ENCODE data around the gene COL24A1. TPM values are rescaled to one million over a fixed set of nuclear protein-coding genes. Genes with fewer than 3 reads are reported as not detected.

Gene COL24A1
- polyA plus RNA-seq, 4 donors, result 0.07 to 2.4 (median 0.27) TPM; not detected in 1

- no peak for FAIRE-seq
- H3K9me3 ChIP-seq (ENCODE audit: control insufficient read depth in 2 of 2, insufficient read depth in 1 of 2, low read depth in 1 of 2, low read length in 1 of 2), result no peaks in the 10 kb centered on the region
- H3K4me3 ChIP-seq (ENCODE audit: low read depth in 1 of 3, low read length in 3 of 3), result no peak overlapping the region
- H3K27me3 ChIP-seq (ENCODE audit: control insufficient read depth in 3 of 3, insufficient read depth in 3 of 3, low read length in 3 of 3), result no peaks in the 10 kb centered on the region
- WGBS, 3 donors, result 89 to 94% (median 94%) methylated on average over 3 of the region's 3 CpGs
- H3K4me1 ChIP-seq (ENCODE audit: control insufficient read depth in 3 of 3, insufficient read depth in 2 of 3, low read depth in 1 of 3, low read length in 2 of 3), result peaks cover 2 to 15% (median 6%) of the 10 kb centered on the region in 3 donors
- peaks cover 2 to 4% (median 2%) of the 10 kb centered on the region in 3 donors for H3K36me3 ChIP-seq (ENCODE audit: control insufficient read depth in 3 of 3, insufficient read depth in 2 of 3, low read depth in 1 of 3, low read length in 3 of 3)
- no peak for DNase-seq
- H3K27ac ChIP-seq (ENCODE audit: low read depth in 1 of 3, low read length in 2 of 3), result no peak overlapping the region
Observed at GRCh38 chr1:85705940-85706339, 450.6 kb downstream of the COL24A1 start.

- peaks cover 0 to 8% (median 0%) of the 10 kb centered on the region in 3 donors for H3K4me1 ChIP-seq (ENCODE audit: control insufficient read depth in 3 of 3, insufficient read depth in 2 of 3, low read depth in 1 of 3, low read length in 2 of 3)
- 94 to 97% (median 96%) methylated on average over 4 of the region's 4 CpGs for WGBS, 3 donors
- no peak for FAIRE-seq
- no peaks in the 10 kb centered on the region for H3K9me3 ChIP-seq (ENCODE audit: control insufficient read depth in 2 of 2, insufficient read depth in 1 of 2, low read depth in 1 of 2, low read length in 1 of 2)
- H3K27ac ChIP-seq (ENCODE audit: low read depth in 1 of 3, low read length in 2 of 3), result no peak overlapping the region
- peaks cover 2 to 7% (median 2%) of the 10 kb centered on the region in 3 donors for H3K36me3 ChIP-seq (ENCODE audit: control insufficient read depth in 3 of 3, insufficient read depth in 2 of 3, low read depth in 1 of 3, low read length in 3 of 3)
- H3K27me3 ChIP-seq (ENCODE audit: control insufficient read depth in 3 of 3, insufficient read depth in 3 of 3, low read length in 3 of 3), result no peaks in the 10 kb centered on the region
- no peak overlapping the region for H3K4me3 ChIP-seq (ENCODE audit: low read depth in 1 of 3, low read length in 3 of 3)
- DNase-seq, result no peak
Observed at GRCh38 chr1:85700422-85700821, 456.1 kb downstream of the COL24A1 start.

GRCh38 chr1:85697895-85698294, 458.7 kb downstream of the COL24A1 start:
- FAIRE-seq (no peak), DNase-seq (no peak)
- no peaks in the 10 kb centered on the region for H3K27me3 ChIP-seq (ENCODE audit: control insufficient read depth in 3 of 3, insufficient read depth in 3 of 3, low read length in 3 of 3)
- H3K27ac ChIP-seq (ENCODE audit: low read depth in 1 of 3, low read length in 2 of 3), result no peak overlapping the region
- peaks cover 2 to 6% (median 2%) of the 10 kb centered on the region in 3 donors for H3K36me3 ChIP-seq (ENCODE audit: control insufficient read depth in 3 of 3, insufficient read depth in 2 of 3, low read depth in 1 of 3, low read length in 3 of 3)
- peaks cover 0 to 8% (median 0%) of the 10 kb centered on the region in 3 donors for H3K4me1 ChIP-seq (ENCODE audit: control insufficient read depth in 3 of 3, insufficient read depth in 2 of 3, low read depth in 1 of 3, low read length in 2 of 3)
- no peaks in the 10 kb centered on the region for H3K9me3 ChIP-seq (ENCODE audit: control insufficient read depth in 2 of 2, insufficient read depth in 1 of 2, low read depth in 1 of 2, low read length in 1 of 2)
- H3K4me3 ChIP-seq (ENCODE audit: low read depth in 1 of 3, low read length in 3 of 3), result no peak overlapping the region

GRCh38 chr1:85692730-85693314, 463.8 kb downstream of the COL24A1 start:
- H3K27me3 ChIP-seq (ENCODE audit: control insufficient read depth in 3 of 3, insufficient read depth in 3 of 3, low read length in 3 of 3), result no peaks in the 10 kb centered on the region
- 51 to 56% (median 53%) methylated on average over 1 of the region's 1 CpG for WGBS, 3 donors
- H3K4me3 ChIP-seq (ENCODE audit: low read depth in 1 of 3, low read length in 3 of 3), result no peak overlapping the region
- H3K36me3 ChIP-seq (ENCODE audit: control insufficient read depth in 3 of 3, insufficient read depth in 2 of 3, low read depth in 1 of 3, low read length in 3 of 3), result peaks cover 0 to 13% (median 0%) of the 10 kb centered on the region in 3 donors
- H3K9me3 ChIP-seq (ENCODE audit: control insufficient read depth in 2 of 2, insufficient read depth in 1 of 2, low read depth in 1 of 2, low read length in 1 of 2), result no peaks in the 10 kb centered on the region
- FAIRE-seq (peak; percentile 49), DNase-seq (peak; percentile 20 to 34)
- no peaks in the 10 kb centered on the region for H3K4me1 ChIP-seq (ENCODE audit: control insufficient read depth in 3 of 3, insufficient read depth in 2 of 3, low read depth in 1 of 3, low read length in 2 of 3)
- H3K27ac ChIP-seq (ENCODE audit: low read depth in 1 of 3, low read length in 2 of 3), result no peak overlapping the region

- Histone ChIP-seq H3K27me3 (ENCODE audit: control insufficient read depth in 3 of 3, insufficient read depth in 3 of 3, low read length in 3 of 3) (no peaks in the 10 kb centered on the region), H3K4me1 (ENCODE audit: control insufficient read depth in 3 of 3, insufficient read depth in 2 of 3, low read depth in 1 of 3, low read length in 2 of 3) (no peaks in the 10 kb centered on the region), H3K4me3 (ENCODE audit: low read depth in 1 of 3, low read length in 3 of 3) (no peak overlapping the region), H3K36me3 (ENCODE audit: control insufficient read depth in 3 of 3, insufficient read depth in 2 of 3, low read depth in 1 of 3, low read length in 3 of 3) (peaks cover 0 to 17% (median 0%) of the 10 kb centered on the region in 3 donors), H3K27ac (ENCODE audit: low read depth in 1 of 3, low read length in 2 of 3) (no peak overlapping the region), H3K9me3 (ENCODE audit: control insufficient read depth in 2 of 2, insufficient read depth in 1 of 2, low read depth in 1 of 2, low read length in 1 of 2) (no peaks in the 10 kb centered on the region)
- FAIRE-seq (no peak), DNase-seq (no peak)
- 74 to 83% (median 76%) methylated on average over 4 of the region's 4 CpGs for WGBS, 3 donors
Observed at GRCh38 chr1:85689775-85690404, 466.7 kb downstream of the COL24A1 start.

- DNase-seq (no peak), FAIRE-seq (no peak)
- Histone ChIP-seq H3K27me3 (ENCODE audit: control insufficient read depth in 3 of 3, insufficient read depth in 3 of 3, low read length in 3 of 3) (no peaks in the 10 kb centered on the region), H3K36me3 (ENCODE audit: control insufficient read depth in 3 of 3, insufficient read depth in 2 of 3, low read depth in 1 of 3, low read length in 3 of 3) (peaks cover 0 to 14% (median 0%) of the 10 kb centered on the region in 3 donors), H3K9me3 (ENCODE audit: control insufficient read depth in 2 of 2, insufficient read depth in 1 of 2, low read depth in 1 of 2, low read length in 1 of 2) (no peaks in the 10 kb centered on the region), H3K4me1 (ENCODE audit: control insufficient read depth in 3 of 3, insufficient read depth in 2 of 3, low read depth in 1 of 3, low read length in 2 of 3) (no peaks in the 10 kb centered on the region), H3K27ac (ENCODE audit: low read depth in 1 of 3, low read length in 2 of 3) (no peak overlapping the region), H3K4me3 (ENCODE audit: low read depth in 1 of 3, low read length in 3 of 3) (no peak overlapping the region)
- 89 to 94% (median 93%) methylated on average over 9 of the region's 9 CpGs for WGBS, 3 donors
Observed at GRCh38 chr1:85683292-85684025, 473.1 kb downstream of the COL24A1 start.

GRCh38 chr1:85681087-85681486, 475.5 kb downstream of the COL24A1 start:
- FAIRE-seq (no peak), DNase-seq (peak; percentile 17 to 75)
- WGBS, 3 donors, result 19 to 45% (median 33%) methylated on average over 2 of the region's 2 CpGs
- Histone ChIP-seq H3K27ac (ENCODE audit: low read depth in 1 of 3, low read length in 2 of 3) (peak overlapping the region in 1 of 3 donors; percentile 44), H3K27me3 (ENCODE audit: control insufficient read depth in 3 of 3, insufficient read depth in 3 of 3, low read length in 3 of 3) (no peaks in the 10 kb centered on the region), H3K36me3 (ENCODE audit: control insufficient read depth in 3 of 3, insufficient read depth in 2 of 3, low read depth in 1 of 3, low read length in 3 of 3) (peaks cover 0 to 11% (median 2%) of the 10 kb centered on the region in 3 donors), H3K4me3 (ENCODE audit: low read depth in 1 of 3, low read length in 3 of 3) (no peak overlapping the region), H3K9me3 (ENCODE audit: control insufficient read depth in 2 of 2, insufficient read depth in 1 of 2, low read depth in 1 of 2, low read length in 1 of 2) (no peaks in the 10 kb centered on the region), H3K4me1 (ENCODE audit: control insufficient read depth in 3 of 3, insufficient read depth in 2 of 3, low read depth in 1 of 3, low read length in 2 of 3) (no peaks in the 10 kb centered on the region)

Data from small intestine (tissue), 7 donors.